Activated naive CD8-positive, alpha-beta T cell treated with anti-CD3 and anti-CD28 coated beads, Interleukin-2, amount 10 ng/mL, durations not matched to agents 7 days and 5 days (primary cell): Measurements from ENCODE around the gene RASSF8. TPM values are rescaled to one million over a fixed set of nuclear protein-coding genes. Genes with fewer than 3 reads are reported as not detected.

ENCODE experiments used
- ATAC-seq: fragments of 150-1000 bp; cut with Tn5 transposase; one replicate; pipeline ENCODE4 v1.10.0; 2021; ENCODE audit warnings: low read depth, moderate library complexity
- POLR2A ChIA-PET: fragments of 350-600 bp; sonication (Branson Sonifier 250); formaldehyde crosslinking; loops from one replicate; lab custom pipeline; 2021; ENCODE audit warnings: antibody characterized with exemption; lab: Charles Lee
- DNase-seq: peaks from one replicate; pipeline ENCODE4 v3.0.0; 2021
- H3K27ac Mint-ChIP-seq: one replicate; pipeline ENCODE4 v1.8.0; 2022; ENCODE audit warnings: mild to moderate bottlenecking, mixed read lengths
- H3K27me3 Mint-ChIP-seq: one replicate; pipeline ENCODE4 v1.8.0; 2022; ENCODE audit warnings: mild to moderate bottlenecking, moderate library complexity, mixed read lengths
- H3K36me3 Mint-ChIP-seq: one replicate; pipeline ENCODE4 v1.8.0; 2021; ENCODE audit warnings: mild to moderate bottlenecking, mixed read lengths
- H3K4me1 Mint-ChIP-seq: one replicate; pipeline ENCODE4 v1.8.0; 2021; ENCODE audit warnings: mixed read lengths
- H3K4me3 Mint-ChIP-seq: one replicate; pipeline ENCODE4 v1.8.0; 2022; ENCODE audit warnings: mild to moderate bottlenecking, moderate library complexity, mixed read lengths
- H3K9me3 Mint-ChIP-seq: one replicate; pipeline ENCODE4 v1.8.0; 2021; ENCODE audit warnings: mixed read lengths
- total RNA-seq, 2 experiments: library from RNA; stranded (reverse); gene quantifications; one replicate each; pipeline ENCODE4 v1.2.3, GENCODE V29; 2021

Gene RASSF8
- total RNA-seq, 2 experiments from 2014 or later = 0.33 to 0.91 TPM

- Mint-ChIP-seq H3K27ac (no peak overlapping the region), H3K4me3 (no peak overlapping the region)
- ATAC-seq = no peak
Measured at GRCh38 chr12:25975179-25975578, 16.7 kb downstream of the RASSF8 start.

GRCh38 chr12:25975682-25976081 lies 17.2 kb downstream of the RASSF8 start:
- H3K9me3 Mint-ChIP-seq = no peaks in the 10 kb centered on the region
- no peak for ATAC-seq

More at GRCh38 chr12:25975179-25975578, 16.7 kb downstream of the RASSF8 start:
- POLR2A ChIA-PET = no interaction called here
- DNase-seq = no peak
- Mint-ChIP-seq H3K36me3 (no peaks in the 10 kb centered on the region), H3K9me3 (no peaks in the 10 kb centered on the region), H3K4me1 (no peaks in the 10 kb centered on the region), H3K27me3 (peaks cover 9% of the 10 kb centered on the region)

GRCh38 chr12:25976289-25976688 lies 17.8 kb downstream of the RASSF8 start:
- Mint-ChIP-seq H3K4me3 (no peak overlapping the region), H3K27ac (no peak overlapping the region)
- ATAC-seq = no peak

More at GRCh38 chr12:25975682-25976081, 17.2 kb downstream of the RASSF8 start:
- Mint-ChIP-seq H3K4me1 (no peaks in the 10 kb centered on the region), H3K36me3 (no peaks in the 10 kb centered on the region), H3K27ac (no peak overlapping the region), H3K4me3 (no peak overlapping the region), H3K27me3 (peaks cover 13% of the 10 kb centered on the region)
- POLR2A ChIA-PET = no interaction called here
- DNase-seq = no peak

GRCh38 chr12:25977047-25977446 lies 18.6 kb downstream of the RASSF8 start:
- no peaks in the 10 kb centered on the region for H3K36me3 Mint-ChIP-seq
- H3K9me3 Mint-ChIP-seq = no peaks in the 10 kb centered on the region
- H3K27me3 Mint-ChIP-seq = peaks cover 13% of the 10 kb centered on the region
- ATAC-seq (no peak), DNase-seq (no peak)
- POLR2A ChIA-PET = no interaction called here
- no peak overlapping the region for H3K27ac Mint-ChIP-seq
- no peak overlapping the region for H3K4me3 Mint-ChIP-seq
- H3K4me1 Mint-ChIP-seq = no peaks in the 10 kb centered on the region

More at GRCh38 chr12:25976289-25976688, 17.8 kb downstream of the RASSF8 start:
- DNase-seq = no peak
- Mint-ChIP-seq H3K36me3 (no peaks in the 10 kb centered on the region), H3K4me1 (no peaks in the 10 kb centered on the region), H3K27me3 (peaks cover 13% of the 10 kb centered on the region), H3K9me3 (no peaks in the 10 kb centered on the region)
- POLR2A ChIA-PET = no interaction called here

GRCh38 chr12:25979059-25979458 lies 20.6 kb downstream of the RASSF8 start:
- Mint-ChIP-seq H3K4me1 (no peaks in the 10 kb centered on the region), H3K9me3 (no peaks in the 10 kb centered on the region), H3K4me3 (no peak overlapping the region), H3K36me3 (no peaks in the 10 kb centered on the region), H3K27me3 (peaks cover 8% of the 10 kb centered on the region), H3K27ac (no peak overlapping the region)
- DNase-seq (no peak), ATAC-seq (no peak)
- POLR2A ChIA-PET = no interaction called here

GRCh38 chr12:25979563-25979962 lies 21.1 kb downstream of the RASSF8 start:
- Mint-ChIP-seq H3K36me3 (no peaks in the 10 kb centered on the region), H3K9me3 (no peaks in the 10 kb centered on the region), H3K4me1 (no peaks in the 10 kb centered on the region), H3K27ac (no peak overlapping the region), H3K27me3 (peaks cover 8% of the 10 kb centered on the region), H3K4me3 (no peak overlapping the region)
- POLR2A ChIA-PET = no interaction called here
- DNase-seq = no peak
- ATAC-seq = no peak

- Mint-ChIP-seq H3K4me3 (no peak overlapping the region), H3K27me3 (peaks cover 6% of the 10 kb centered on the region), H3K36me3 (no peaks in the 10 kb centered on the region), H3K4me1 (no peaks in the 10 kb centered on the region), H3K27ac (no peak overlapping the region), H3K9me3 (no peaks in the 10 kb centered on the region)
- POLR2A ChIA-PET = no interaction called here
- no peak for ATAC-seq
- no peak for DNase-seq
Measured at GRCh38 chr12:25980035-25980434, 21.6 kb downstream of the RASSF8 start.

- peaks cover 6% of the 10 kb centered on the region for H3K27me3 Mint-ChIP-seq
- DNase-seq = no peak
- no peaks in the 10 kb centered on the region for H3K36me3 Mint-ChIP-seq
- H3K27ac Mint-ChIP-seq = no peak overlapping the region
- POLR2A ChIA-PET = no interaction called here
- no peaks in the 10 kb centered on the region for H3K9me3 Mint-ChIP-seq
- no peaks in the 10 kb centered on the region for H3K4me1 Mint-ChIP-seq
- H3K4me3 Mint-ChIP-seq = no peak overlapping the region
- no peak for ATAC-seq
Measured at GRCh38 chr12:25981597-25981996, 23.1 kb downstream of the RASSF8 start.

- Mint-ChIP-seq H3K4me3 (no peak overlapping the region), H3K36me3 (no peaks in the 10 kb centered on the region), H3K9me3 (no peaks in the 10 kb centered on the region), H3K4me1 (no peaks in the 10 kb centered on the region), H3K27me3 (peaks cover 6% of the 10 kb centered on the region), H3K27ac (no peak overlapping the region)
- POLR2A ChIA-PET = no interaction called here
- ATAC-seq (no peak), DNase-seq (no peak)
Measured at GRCh38 chr12:25982416-25982815, 23.9 kb downstream of the RASSF8 start.

GRCh38 chr12:25983625-25984024 lies 25.1 kb downstream of the RASSF8 start:
- Mint-ChIP-seq H3K4me3 (no peak overlapping the region), H3K4me1 (no peaks in the 10 kb centered on the region), H3K27me3 (peaks cover 6% of the 10 kb centered on the region), H3K27ac (no peak overlapping the region), H3K36me3 (no peaks in the 10 kb centered on the region), H3K9me3 (no peaks in the 10 kb centered on the region)
- POLR2A ChIA-PET = interaction anchor here (0.6 kb wide), 1 partner anchor 836 kb away, joined by 5 read pairs; no protein-coding TSS in a partner anchor
- ATAC-seq = no peak
- DNase-seq = no peak

GRCh38 chr12:25984759-25985158 lies 26.3 kb downstream of the RASSF8 start:
- no peaks in the 10 kb centered on the region for H3K36me3 Mint-ChIP-seq
- DNase-seq = no peak
- H3K4me1 Mint-ChIP-seq = no peaks in the 10 kb centered on the region
- H3K27me3 Mint-ChIP-seq = peaks cover 10% of the 10 kb centered on the region
- no peaks in the 10 kb centered on the region for H3K9me3 Mint-ChIP-seq
- H3K4me3 Mint-ChIP-seq = no peak overlapping the region
- POLR2A ChIA-PET = no interaction called here
- no peak overlapping the region for H3K27ac Mint-ChIP-seq
- ATAC-seq = no peak

GRCh38 chr12:25985316-25986175 lies 27.1 kb downstream of the RASSF8 start:
- Mint-ChIP-seq H3K4me1 (no peaks in the 10 kb centered on the region), H3K27me3 (peaks cover 6% of the 10 kb centered on the region), H3K27ac (no peak overlapping the region), H3K4me3 (no peak overlapping the region), H3K9me3 (no peaks in the 10 kb centered on the region), H3K36me3 (no peaks in the 10 kb centered on the region)
- POLR2A ChIA-PET = no interaction called here
- DNase-seq = no peak
- no peak for ATAC-seq

- no peaks in the 10 kb centered on the region for H3K36me3 Mint-ChIP-seq
- H3K27me3 Mint-ChIP-seq = peaks cover 6% of the 10 kb centered on the region
- ATAC-seq (no peak), DNase-seq (no peak)
- POLR2A ChIA-PET = no interaction called here
- no peak overlapping the region for H3K4me3 Mint-ChIP-seq
- no peak overlapping the region for H3K27ac Mint-ChIP-seq
- no peaks in the 10 kb centered on the region for H3K4me1 Mint-ChIP-seq
- H3K9me3 Mint-ChIP-seq = no peaks in the 10 kb centered on the region
Measured at GRCh38 chr12:25986180-25986579, 27.7 kb downstream of the RASSF8 start.

- POLR2A ChIA-PET = no interaction called here
- Mint-ChIP-seq H3K4me1 (no peaks in the 10 kb centered on the region), H3K27ac (no peak overlapping the region), H3K9me3 (no peaks in the 10 kb centered on the region), H3K4me3 (no peak overlapping the region), H3K27me3 (peaks cover 6% of the 10 kb centered on the region), H3K36me3 (no peaks in the 10 kb centered on the region)
- DNase-seq (no peak), ATAC-seq (no peak)
Measured at GRCh38 chr12:25988505-25988904, 30.0 kb downstream of the RASSF8 start.
